ENCODE data around the gene KDM1B.

- TF ChIP-seq CTCF (conservative IDR thresholded peaks at IDR 0.05; ENCODE audit: low read depth, low read length) = no peak
- no peak for TF ChIP-seq EZH2 (IDR thresholded peaks at IDR 0.05; ENCODE audit: borderline replicate concordance, low read depth, low read length, poor library complexity, severe bottlenecking)
Measured at GRCh38 chr6:18253635-18254034, 98.4 kb downstream of the KDM1B start.

All from A673 (cell line).